Measurements from ENCODE around the gene TREM2. TPM values are rescaled to one million over a fixed set of nuclear protein-coding genes. Genes with fewer than 3 reads are reported as not detected.
A peak's percentile ranks its signal among the peaks of the same experiment; 100 is the strongest.
"Not testable (repeated sequence)": the region's sequence is repeated elsewhere in the genome, so short reads cannot be mapped to it uniquely, and the experiment has no call there.

The TREM2 gene
- total RNA-seq, 2 experiments from 2014 or later = not detected

DNA sequence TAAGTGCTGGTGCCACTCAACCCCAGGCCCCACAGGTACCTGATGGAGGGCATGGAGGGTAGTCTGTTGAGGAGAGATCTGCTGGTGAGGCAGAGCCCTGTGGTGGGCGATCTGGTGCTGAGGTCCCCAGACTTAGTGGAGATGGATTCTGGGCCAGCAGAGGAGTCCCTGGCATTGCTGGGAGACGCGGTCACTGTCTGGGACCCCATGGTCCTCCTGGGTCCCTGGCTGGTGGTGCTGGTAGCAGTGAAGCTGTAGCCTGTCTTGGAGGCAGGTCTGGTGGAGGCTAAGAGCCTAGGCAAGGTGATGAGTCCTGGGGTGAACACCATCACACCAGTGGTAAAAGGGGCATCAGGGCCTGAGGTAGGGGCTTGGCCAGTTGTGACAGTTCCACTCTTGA lies 31.5 kb upstream of the TREM2 start:
- no peak for DNase-seq
- no peak overlapping the region for H3K4me3 Mint-ChIP-seq
- peaks cover 3% of the 10 kb centered on the region for H3K36me3 Mint-ChIP-seq (ENCODE audit: low read depth)
- no peak for ATAC-seq
- H3K27ac Mint-ChIP-seq = no peak overlapping the region
- ChIA-PET POLR2A (no interaction called here), CTCF (interaction anchor here (1.1 kb wide), 1 partner anchor 14 kb away, joined by 3 read pairs; no protein-coding TSS in a partner anchor)
- peaks cover 4% of the 10 kb centered on the region for H3K9me3 Mint-ChIP-seq (ENCODE audit: low read depth)
- H3K27me3 Mint-ChIP-seq = no peaks in the 10 kb centered on the region
- intact Hi-C loops (cut with DNase I, micrococcal nuclease) = no loop called here
- peaks cover 23% of the 10 kb centered on the region for H3K4me1 Mint-ChIP-seq

DNA sequence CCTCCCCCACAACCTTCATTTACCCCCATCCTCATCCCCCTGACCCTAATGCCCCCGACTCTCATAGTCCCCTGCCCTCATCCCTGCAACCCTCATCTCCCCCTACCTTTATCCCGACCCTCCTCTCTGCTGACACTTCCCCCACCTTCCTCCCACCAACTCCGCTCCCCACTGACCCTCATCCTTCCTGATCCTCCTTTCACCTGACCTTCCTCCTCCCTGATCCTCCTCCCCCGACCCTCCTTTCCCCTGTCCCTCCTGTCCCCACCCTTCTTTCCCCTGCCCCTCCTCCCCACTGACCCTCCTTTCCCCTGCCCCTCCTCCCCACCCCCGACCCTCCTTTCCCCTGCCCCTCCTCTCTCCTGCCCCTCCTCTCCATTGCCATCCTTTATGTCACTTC lies 31.0 kb upstream of the TREM2 start:
- ATAC-seq (no peak), DNase-seq (no peak)
- Mint-ChIP-seq H3K36me3 (ENCODE audit: low read depth) (peaks cover 3% of the 10 kb centered on the region), H3K9me3 (ENCODE audit: low read depth) (peaks cover 6% of the 10 kb centered on the region), H3K27ac (no peak overlapping the region), H3K4me3 (no peak overlapping the region), H3K27me3 (no peaks in the 10 kb centered on the region), H3K4me1 (peaks cover 18% of the 10 kb centered on the region)
- intact Hi-C loops (cut with DNase I, micrococcal nuclease) = no loop called here
- POLR2A ChIA-PET = no interaction called here
- CTCF ChIA-PET = no interaction called here

- H3K36me3 Mint-ChIP-seq (ENCODE audit: low read depth) = peaks cover 3% of the 10 kb centered on the region
- DNase-seq (no peak), ATAC-seq (peak; percentile 56)
- peaks cover 18% of the 10 kb centered on the region for H3K4me1 Mint-ChIP-seq
- no peak overlapping the region for H3K27ac Mint-ChIP-seq
- H3K27me3 Mint-ChIP-seq = no peaks in the 10 kb centered on the region
- intact Hi-C loops (cut with DNase I, micrococcal nuclease) = no loop called here
- POLR2A ChIA-PET = no interaction called here
- H3K4me3 Mint-ChIP-seq = no peak overlapping the region
- peaks cover 6% of the 10 kb centered on the region for H3K9me3 Mint-ChIP-seq (ENCODE audit: low read depth)
- CTCF ChIA-PET = interaction anchor here (1.3 kb wide), 1 partner anchor 18 kb away, joined by 3 read pairs; no protein-coding TSS in a partner anchor
These were observed 30.3 kb upstream of the TREM2 start for GRCh38 chr6:41193171-41193734.

GRCh38 chr6:41191569-41191968 lies 28.7 kb upstream of the TREM2 start:
- intact Hi-C loops (cut with DNase I, micrococcal nuclease) = loop anchor here (1.0 to 2.0 kb wide), 2 partner anchors 127 to 128 kb away; no protein-coding TSS in a partner anchor
- Mint-ChIP-seq H3K9me3 (ENCODE audit: low read depth) (peaks cover 6% of the 10 kb centered on the region), H3K4me3 (no peak overlapping the region), H3K27ac (no peak overlapping the region), H3K36me3 (ENCODE audit: low read depth) (peaks cover 3% of the 10 kb centered on the region), H3K4me1 (peaks cover 9% of the 10 kb centered on the region), H3K27me3 (no peaks in the 10 kb centered on the region)
- DNase-seq (peak; percentile 71), ATAC-seq (peak; percentile 75)
- ChIA-PET CTCF (interaction anchor here (0.6 to 3.6 kb wide), 9 partner anchors 9 to 129 kb away, joined by 3 to 15 read pairs (median 4); partner anchors contain the start of gene TREML2), POLR2A (no interaction called here)

DNA sequence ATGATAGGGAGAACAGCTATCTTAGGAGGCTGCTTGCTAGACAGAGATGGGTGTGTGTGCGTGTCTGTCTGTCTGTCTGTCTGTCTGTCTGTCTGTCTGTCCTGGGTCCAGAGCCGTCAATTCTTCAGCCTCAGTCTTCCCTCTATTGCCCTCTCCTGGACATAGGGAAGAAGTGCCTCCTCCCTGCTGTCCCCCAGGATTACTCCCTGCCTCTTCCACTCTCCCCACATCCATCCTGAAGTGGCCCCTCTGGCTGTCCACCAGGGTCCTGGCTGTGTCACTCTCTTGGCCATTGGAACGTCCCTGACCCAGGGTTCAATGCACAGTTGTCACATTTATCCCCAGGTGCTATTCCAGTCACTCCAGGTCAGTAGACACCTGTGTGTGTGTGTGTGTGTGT lies 27.9 kb upstream of the TREM2 start:
- peaks cover 10% of the 10 kb centered on the region for H3K4me1 Mint-ChIP-seq
- no peaks in the 10 kb centered on the region for H3K27me3 Mint-ChIP-seq
- intact Hi-C loops (cut with DNase I, micrococcal nuclease) = loop anchor here (1.0 to 2.0 kb wide), 2 partner anchors 128 to 129 kb away; no protein-coding TSS in a partner anchor
- H3K4me3 Mint-ChIP-seq = no peak overlapping the region
- ATAC-seq = no peak
- DNase-seq = no peak
- peaks cover 6% of the 10 kb centered on the region for H3K9me3 Mint-ChIP-seq (ENCODE audit: low read depth)
- CTCF ChIA-PET = interaction anchor here (0.6 to 3.6 kb wide), 5 partner anchors 10 to 130 kb away, joined by 3 to 15 read pairs (median 4); no protein-coding TSS in a partner anchor
- POLR2A ChIA-PET = no interaction called here
- H3K36me3 Mint-ChIP-seq (ENCODE audit: low read depth) = peaks cover 3% of the 10 kb centered on the region
- H3K27ac Mint-ChIP-seq = no peak overlapping the region

DNA sequence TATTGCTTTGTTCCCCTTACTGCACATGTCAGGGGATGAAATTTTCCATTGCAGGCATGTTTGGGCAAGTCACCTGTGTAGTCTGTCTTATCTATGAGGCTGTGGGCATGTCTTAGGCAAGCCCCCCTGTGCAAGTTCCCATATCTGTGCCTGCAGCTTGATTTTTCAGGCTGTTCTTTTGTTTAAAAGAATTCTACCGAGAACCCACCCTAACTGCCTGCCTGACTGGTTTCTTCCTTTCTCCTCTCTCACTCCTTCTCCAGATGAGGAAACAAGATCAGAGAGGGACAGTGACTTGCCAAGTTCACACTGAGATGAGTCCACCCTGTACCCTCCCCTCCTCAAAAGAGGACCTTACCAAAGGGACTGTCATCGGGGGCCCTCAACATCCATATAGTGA lies 27.1 kb upstream of the TREM2 start:
- peaks cover 6% of the 10 kb centered on the region for H3K9me3 Mint-ChIP-seq (ENCODE audit: low read depth)
- H3K36me3 Mint-ChIP-seq (ENCODE audit: low read depth) = peaks cover 3% of the 10 kb centered on the region
- no peak overlapping the region for H3K27ac Mint-ChIP-seq
- ATAC-seq (no peak), DNase-seq (no peak)
- intact Hi-C loops (cut with DNase I, micrococcal nuclease) = loop anchor here in 1 of 2 experiments (2.0 to 10.0 kb wide), 2 partner anchors 115 to 129 kb away; partner anchors contain the start of genes NFYA and OARD1
- ChIA-PET POLR2A (no interaction called here), CTCF (interaction anchor here (0.6 to 3.6 kb wide), 7 partner anchors 9 to 130 kb away, joined by 3 to 15 read pairs (median 4); no protein-coding TSS in a partner anchor)
- no peaks in the 10 kb centered on the region for H3K27me3 Mint-ChIP-seq
- peaks cover 10% of the 10 kb centered on the region for H3K4me1 Mint-ChIP-seq
- no peak overlapping the region for H3K4me3 Mint-ChIP-seq

- DNase-seq, POLR2A ChIA-PET: not testable (repeated sequence)
These were observed 26.1 kb upstream of the TREM2 start for GRCh38 chr6:41189046-41189445.

DNA sequence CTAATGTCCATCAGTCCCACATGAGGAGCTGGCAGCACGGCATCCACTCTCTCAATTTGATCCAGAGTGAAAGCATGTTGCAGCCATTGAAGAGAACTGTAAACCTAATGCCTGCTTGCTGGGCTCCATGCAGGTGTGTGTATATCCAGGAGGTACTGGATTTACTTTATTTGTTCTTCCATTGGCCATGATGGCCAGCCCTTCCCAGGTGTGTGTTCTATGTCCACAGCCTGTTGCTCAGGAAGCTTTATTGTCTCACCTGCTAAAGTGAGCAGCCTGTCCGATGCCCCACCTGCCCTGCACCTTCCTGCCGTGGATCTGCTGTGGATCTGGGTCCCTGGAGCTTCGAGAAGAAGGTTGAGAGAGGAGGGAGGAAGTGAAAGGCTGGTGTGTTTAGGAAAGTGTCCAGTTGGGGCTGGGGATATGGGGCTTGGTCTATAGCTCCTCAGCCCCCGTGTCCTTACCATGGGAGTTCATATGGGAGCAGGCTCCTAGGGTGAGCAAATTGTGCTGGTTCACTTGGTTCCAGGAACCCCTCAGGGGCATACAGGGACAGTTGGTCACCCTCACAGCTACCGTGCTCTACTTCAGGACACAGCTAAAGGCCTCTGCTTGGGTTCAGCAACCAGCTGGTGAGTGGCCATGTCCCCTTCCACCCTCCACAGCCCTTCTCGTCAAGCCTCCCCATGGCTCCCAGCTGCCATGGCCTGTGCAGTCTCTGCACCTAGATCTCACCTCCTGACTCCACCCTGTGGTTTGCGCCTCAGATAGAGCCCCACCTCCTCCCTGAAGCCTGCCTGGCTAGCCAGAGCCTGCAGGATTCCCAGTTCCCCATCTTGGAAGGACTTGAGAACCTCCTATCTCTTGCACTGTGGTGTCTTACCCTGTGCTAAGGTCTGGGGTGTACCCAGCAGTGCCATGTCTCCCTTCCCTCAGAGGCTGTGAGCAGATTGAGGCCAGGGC lies 25.3 kb upstream of the TREM2 start:
- ATAC-seq = no peak
- Mint-ChIP-seq H3K4me3 (no peak overlapping the region), H3K4me1 (peaks cover 8% of the 10 kb centered on the region), H3K36me3 (ENCODE audit: low read depth) (no peaks in the 10 kb centered on the region), H3K27me3 (no peaks in the 10 kb centered on the region), H3K9me3 (ENCODE audit: low read depth) (peaks cover 6% of the 10 kb centered on the region), H3K27ac (no peak overlapping the region)
- intact Hi-C loops (cut with DNase I, micrococcal nuclease) = loop anchor here in 1 of 2 experiments (10.0 kb wide), 1 partner anchor 113 kb away; the partner anchor contains the start of genes NFYA and OARD1
- no peak for DNase-seq
- ChIA-PET CTCF (interaction anchor here (0.6 to 1.9 kb wide), 4 partner anchors 8 to 186 kb away, joined by 3 to 7 read pairs (median 3); no protein-coding TSS in a partner anchor), POLR2A (no interaction called here)

More at GRCh38 chr6:41189046-41189445, 26.1 kb upstream of the TREM2 start:
- not testable (repeated sequence) for H3K4me3 Mint-ChIP-seq; H3K9me3 Mint-ChIP-seq (ENCODE audit: low read depth); H3K27ac Mint-ChIP-seq; H3K4me1 Mint-ChIP-seq; H3K36me3 Mint-ChIP-seq (ENCODE audit: low read depth); ATAC-seq; H3K27me3 Mint-ChIP-seq
- intact Hi-C loops (cut with DNase I, micrococcal nuclease) = loop anchor here in 1 of 2 experiments (10.0 kb wide), 1 partner anchor 114 kb away; the partner anchor contains the start of genes NFYA and OARD1
- CTCF ChIA-PET = interaction anchor here (0.6 to 3.6 kb wide), 5 partner anchors 12 to 131 kb away, joined by 4 to 15 read pairs (median 6); no protein-coding TSS in a partner anchor

DNA sequence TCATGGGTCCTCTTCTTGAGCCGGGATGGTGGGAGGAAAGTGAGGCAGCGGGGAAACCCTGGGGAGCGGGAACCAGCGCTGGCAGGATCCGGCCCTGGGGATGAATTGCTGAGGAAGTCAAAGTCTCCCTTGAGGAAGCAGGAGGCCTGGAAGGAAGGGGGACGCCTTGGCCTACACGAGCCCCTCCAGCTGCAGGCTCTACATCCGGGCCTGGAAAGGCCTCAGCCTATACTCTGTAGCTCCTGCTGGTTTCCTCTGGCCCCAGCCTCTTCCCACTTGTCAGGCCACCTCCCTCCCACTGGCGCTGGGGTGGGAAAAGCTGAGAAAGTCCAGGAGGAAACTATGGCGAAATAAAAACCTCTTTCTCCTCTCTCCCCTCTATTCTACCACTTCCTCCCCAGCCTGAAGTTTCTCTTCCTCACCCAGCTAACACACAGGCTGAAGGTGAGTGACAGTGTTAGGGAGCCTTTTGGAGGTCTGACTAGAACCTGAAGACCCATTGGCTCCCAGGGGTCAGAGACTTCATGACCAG lies 23.2 kb upstream of the TREM2 start:
- no peak overlapping the region for H3K27ac Mint-ChIP-seq
- CTCF ChIA-PET = interaction anchor here (0.7 to 1.5 kb wide), 2 partner anchors 18 to 106 kb away, joined by 3 read pairs; no protein-coding TSS in a partner anchor

GRCh38 chr6:41184761-41185160 lies 21.8 kb upstream of the TREM2 start:
- intact Hi-C loops (cut with DNase I, micrococcal nuclease) = loop anchor here (5.0 to 10.0 kb wide), 4 partner anchors 92 to 177 kb away; partner anchors contain the start of genes NFYA (in 2 of the 2) and OARD1 (in 2 of the 2)
- peaks cover 15% of the 10 kb centered on the region for H3K4me1 Mint-ChIP-seq
- ATAC-seq (no peak), DNase-seq (no peak)
- no peak overlapping the region for H3K27ac Mint-ChIP-seq
- ChIA-PET CTCF (interaction anchor here (0.6 to 1.1 kb wide), 4 partner anchors 16 to 832 kb away, joined by 3 read pairs; no protein-coding TSS in a partner anchor), POLR2A (no interaction called here)
- H3K27me3 Mint-ChIP-seq = no peaks in the 10 kb centered on the region
- no peaks in the 10 kb centered on the region for H3K36me3 Mint-ChIP-seq (ENCODE audit: low read depth)
- H3K4me3 Mint-ChIP-seq = no peak overlapping the region
- peaks cover 4% of the 10 kb centered on the region for H3K9me3 Mint-ChIP-seq (ENCODE audit: low read depth)

More for the DNA sequence above, 23.2 kb upstream of the TREM2 start:
- Mint-ChIP-seq H3K9me3 (ENCODE audit: low read depth) (peaks cover 6% of the 10 kb centered on the region), H3K4me3 (no peak overlapping the region), H3K4me1 (peaks cover 15% of the 10 kb centered on the region), H3K36me3 (ENCODE audit: low read depth) (no peaks in the 10 kb centered on the region), H3K27me3 (no peaks in the 10 kb centered on the region)
- POLR2A ChIA-PET = no interaction called here
- DNase-seq (no peak), ATAC-seq (no peak)
- intact Hi-C loops (cut with DNase I, micrococcal nuclease) = loop anchor here in 1 of 2 experiments (10.0 kb wide), 1 partner anchor 111 kb away; the partner anchor contains the start of genes NFYA and OARD1
